ENCODE data around the gene PLK3.
"Not testable (repeated sequence)": the region's sequence is repeated elsewhere in the genome, so short reads cannot be mapped to it uniquely, and the experiment has no call there.

PLK3 gene

DNA sequence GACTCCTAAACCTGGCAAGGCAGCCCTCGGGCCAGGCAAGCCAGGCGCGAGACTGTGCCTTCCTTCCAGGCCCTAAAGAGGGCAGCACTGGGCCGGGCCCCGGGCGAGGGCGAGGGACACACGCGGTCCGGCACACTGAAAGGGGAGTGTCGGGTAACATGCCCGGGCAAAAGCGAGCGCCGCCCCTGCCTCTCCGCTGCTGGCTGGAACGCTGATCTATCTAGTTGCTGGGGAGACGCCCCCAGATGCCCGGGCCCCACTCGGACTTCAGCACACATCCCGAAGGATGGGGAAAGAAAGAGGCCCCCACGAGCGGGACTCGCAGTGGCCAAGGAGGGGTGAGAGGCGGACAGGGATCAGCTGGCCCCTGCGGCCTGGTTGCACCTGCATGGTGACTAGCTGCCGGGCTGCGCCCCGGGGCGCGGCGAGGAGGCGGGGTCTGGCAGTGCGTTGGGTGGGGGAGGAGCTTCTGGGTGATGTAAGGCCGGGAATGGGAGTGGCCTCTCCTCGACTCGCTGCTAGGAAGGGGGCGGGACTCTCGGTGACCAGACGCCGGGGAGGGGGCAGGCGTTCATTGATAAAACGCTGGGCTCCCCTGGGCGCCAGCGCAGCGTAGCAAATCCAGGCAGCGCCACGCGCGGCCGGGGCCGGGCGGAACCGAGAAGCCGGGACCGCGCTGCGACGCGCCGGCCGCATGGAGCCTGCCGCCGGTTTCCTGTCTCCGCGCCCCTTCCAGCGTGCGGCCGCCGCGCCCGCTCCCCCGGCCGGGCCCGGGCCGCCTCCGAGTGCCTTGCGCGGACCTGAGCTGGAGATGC is at the start of gene PLK3:
TSS of gene PLK3 (plus strand) at position 608 of the 815 bp plus-strand sequence. CDS start at position 695, 87 bp downstream.
- DNase-seq: peak; percentile 98

DNA sequence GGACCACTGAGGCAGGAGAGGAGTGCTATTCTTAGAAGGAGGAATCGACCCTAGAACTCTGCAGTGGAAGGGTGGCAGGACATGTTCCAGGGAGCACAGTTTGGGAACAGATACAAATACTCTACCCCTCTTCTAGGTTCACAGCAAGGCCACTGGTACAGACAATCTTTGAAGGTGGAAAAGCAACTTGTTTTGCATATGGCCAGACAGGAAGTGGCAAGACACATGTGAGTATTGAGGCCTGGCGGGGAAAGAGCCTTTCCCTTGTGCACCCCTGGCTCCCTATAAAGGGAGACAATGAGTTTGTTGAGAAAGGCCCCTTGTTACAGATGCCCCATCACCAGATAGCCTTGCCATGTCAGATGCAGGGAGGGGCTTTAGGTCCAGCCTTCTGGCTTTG is 42.8 kb upstream of the PLK3 start:
- no peak for DNase-seq

DNA sequence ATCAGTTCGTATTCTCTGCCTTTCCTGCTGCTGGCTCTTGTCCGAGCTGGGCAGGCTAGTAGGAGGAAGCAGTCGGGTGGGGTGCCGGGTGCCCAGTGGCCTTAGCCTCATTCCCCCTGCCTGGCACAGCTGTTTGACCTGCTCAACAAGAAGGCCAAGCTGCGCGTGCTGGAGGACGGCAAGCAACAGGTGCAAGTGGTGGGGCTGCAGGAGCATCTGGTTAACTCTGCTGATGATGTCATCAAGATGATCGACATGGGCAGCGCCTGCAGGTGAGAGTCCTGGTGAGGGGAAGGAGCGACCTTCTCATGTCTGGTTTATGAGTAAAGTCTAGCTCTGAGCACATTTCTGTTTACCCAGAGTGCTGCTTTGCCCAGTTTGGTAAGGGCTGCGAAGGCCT is 41.1 kb upstream of the PLK3 start:
- DNase-seq: no peak

DNA sequence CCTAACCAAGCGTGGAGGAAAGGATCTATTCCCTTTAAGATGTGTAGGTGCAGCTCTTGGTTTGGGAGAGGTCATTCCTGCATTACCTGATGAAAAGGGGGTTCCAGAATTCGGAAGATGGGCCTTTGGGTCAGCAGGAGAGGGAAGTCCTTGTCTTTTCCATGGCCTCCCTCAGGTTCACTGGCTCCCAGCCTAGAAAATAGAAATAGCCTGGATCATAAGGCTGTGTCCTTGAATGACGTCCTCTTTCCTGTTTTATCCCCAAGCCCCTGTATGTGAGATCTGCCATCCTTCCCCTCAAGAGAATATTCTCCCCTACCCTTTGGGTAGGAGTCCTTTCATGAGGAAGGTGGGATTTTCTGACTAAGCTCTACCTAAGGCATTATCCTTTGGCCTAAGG is 39.3 kb upstream of the PLK3 start:
- DNase-seq: no peak

DNA sequence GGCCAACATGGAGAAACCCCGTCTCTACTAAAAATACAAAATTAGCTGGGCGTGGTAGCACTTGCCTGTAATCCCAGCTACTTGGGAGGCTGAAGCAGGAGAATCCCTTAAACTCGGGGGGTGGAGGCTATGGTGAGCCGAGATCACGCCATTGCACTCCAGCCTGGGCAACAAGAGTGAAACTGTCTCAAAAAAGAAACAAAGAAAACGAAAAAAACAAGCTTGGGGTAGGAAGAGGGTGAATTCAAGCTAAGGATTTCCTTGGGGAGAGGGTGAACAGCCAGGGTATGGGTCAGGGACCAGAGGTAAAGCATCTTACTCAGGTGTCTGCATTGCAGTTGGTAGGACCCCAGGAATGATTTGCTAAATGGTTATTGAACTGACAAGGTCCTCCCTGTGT is 33.8 kb upstream of the PLK3 start:
- not testable (repeated sequence) for DNase-seq

DNA sequence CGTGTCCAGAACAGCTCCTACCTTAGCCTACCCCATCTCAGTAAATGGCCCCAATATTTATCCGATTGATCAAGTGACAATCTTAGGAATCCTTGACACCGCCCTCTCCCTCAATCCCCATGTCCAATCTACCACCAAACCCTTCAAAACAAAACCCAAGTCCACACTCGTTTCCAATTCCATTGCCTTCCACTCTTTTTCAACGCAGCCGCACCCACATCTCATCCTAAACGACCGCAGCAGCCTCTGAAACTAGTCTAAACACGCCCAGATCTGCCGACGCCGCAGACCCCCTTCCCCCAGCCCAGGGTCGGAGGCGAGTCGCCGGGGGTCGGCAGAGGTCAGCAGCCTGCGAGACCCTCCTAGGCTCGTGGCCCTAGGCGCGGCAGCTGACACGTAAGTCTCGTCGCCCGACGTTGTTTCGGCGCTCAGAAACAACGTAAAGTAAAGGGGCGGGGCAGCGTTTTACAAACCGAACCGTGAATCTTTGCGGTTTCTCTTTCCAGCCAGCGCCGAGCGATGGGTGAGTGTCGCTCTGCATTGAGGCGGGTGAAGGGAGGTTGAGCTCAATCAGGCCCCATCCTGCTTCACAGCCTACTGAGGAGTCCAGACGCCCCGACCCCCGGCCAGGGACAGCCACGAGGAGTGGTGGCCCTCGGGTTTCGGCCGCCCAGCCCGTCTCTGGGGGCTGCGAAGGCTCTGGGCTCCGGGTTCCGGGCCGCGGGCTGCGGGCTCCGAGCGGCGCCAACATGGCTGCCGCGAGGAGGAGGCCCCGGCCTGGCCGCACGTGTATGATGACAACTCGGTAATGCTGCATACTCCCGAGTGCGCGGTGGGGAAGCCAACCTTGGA is 24.9 kb upstream of the PLK3 start, which contains the start of gene RPS8:
TSS of gene RPS8 (plus strand) at position 463 of the 852 bp plus-strand sequence. CDS start at position 520, 57 bp downstream.
- peak; percentile 90 for DNase-seq

DNA sequence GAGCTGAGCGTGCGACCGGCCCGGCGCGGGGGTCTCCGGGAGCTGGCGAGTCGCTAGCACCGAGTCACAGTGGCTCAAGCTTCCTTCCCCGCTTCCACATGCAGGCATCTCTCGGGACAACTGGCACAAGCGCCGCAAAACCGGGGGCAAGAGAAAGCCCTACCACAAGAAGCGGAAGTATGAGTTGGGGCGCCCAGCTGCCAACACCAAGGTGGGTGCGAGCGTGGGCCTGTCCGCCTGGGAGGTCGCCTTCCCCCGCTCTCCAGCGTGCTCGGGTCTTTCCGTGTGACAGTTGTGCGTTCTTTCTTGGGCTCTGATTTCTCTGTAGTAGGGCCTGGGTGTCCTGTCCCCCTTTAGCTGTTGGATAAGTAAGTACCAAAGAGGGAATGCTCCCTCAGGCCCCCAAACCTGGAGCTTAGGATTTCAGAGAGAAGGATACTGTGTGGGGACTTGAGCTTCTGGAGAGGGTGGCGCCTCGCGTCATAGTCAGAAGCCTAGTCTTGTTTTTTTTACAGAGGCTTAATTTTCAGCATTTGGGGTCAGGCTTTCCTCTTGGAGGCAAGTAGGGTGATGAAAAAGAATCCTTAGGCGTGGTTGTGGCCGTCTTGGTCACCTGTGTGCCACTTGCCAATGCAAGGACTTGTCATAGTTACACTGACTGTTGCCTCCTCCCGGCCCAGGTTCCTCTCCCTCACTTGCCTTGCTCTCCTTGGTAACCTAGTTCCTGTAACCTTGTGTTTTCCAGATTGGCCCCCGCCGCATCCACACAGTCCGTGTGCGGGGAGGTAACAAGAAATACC is 24.0 kb upstream of the PLK3 start:
- peak; percentile 48 for DNase-seq

DNA sequence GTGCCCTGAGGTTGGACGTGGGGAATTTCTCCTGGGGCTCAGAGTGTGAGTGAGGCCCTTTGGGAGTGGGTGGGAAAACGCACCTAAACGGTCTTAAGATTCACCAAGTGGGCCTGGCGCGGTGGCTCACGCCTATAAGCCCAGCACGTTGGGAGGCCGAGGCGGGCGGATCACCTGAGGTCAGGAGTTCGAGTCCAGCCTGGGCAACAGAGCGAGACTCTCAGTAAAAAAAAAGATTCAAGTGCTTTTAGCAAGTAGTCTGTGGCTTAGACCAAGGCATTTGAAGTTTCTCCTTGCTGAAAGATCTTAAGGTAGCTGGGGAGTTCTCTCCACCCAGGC is 23.5 kb upstream of the PLK3 start:
- DNase-seq: no peak

DNA sequence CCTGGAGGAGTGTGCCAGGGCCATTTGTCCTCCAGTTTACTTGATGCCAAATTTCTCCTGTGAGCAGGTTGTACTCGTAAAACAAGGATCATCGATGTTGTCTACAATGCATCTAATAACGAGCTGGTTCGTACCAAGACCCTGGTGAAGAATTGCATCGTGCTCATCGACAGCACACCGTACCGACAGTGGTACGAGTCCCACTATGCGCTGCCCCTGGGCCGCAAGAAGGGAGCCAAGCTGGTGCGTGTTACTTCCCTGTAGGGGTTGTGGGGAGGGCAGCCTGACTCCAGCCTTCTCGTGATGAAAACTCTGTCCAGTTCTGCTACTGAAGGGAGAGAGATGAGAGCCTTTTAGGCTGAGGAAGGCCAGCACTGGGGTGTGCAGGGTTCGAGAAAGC is 22.6 kb upstream of the PLK3 start:
- no peak for DNase-seq

DNA sequence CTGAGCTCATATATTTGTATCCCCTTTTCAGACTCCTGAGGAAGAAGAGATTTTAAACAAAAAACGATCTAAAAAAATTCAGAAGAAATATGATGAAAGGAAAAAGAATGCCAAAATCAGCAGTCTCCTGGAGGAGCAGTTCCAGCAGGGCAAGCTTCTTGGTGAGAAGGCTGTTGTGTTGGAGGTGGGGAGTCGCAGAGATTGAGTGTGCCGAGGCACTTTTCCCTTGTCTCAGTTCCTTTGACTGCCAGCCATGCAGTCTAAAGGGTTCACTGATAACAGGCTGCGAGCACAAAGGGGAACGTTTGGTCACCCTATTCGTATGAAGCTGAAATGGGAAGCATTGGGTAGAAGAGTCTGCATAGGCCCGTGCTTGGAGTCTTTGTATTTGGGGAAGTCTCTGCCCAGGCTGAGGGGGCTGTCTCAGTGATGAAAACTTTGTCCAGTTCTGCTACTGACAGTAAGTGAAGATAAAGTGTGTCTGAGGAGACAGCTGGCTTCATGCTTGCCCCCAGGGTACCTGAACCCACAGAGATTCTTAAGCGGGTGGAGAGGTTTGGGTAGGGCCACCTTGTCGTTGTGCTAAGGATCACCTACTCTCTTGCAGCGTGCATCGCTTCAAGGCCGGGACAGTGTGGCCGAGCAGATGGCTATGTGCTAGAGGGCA is 22.1 kb upstream of the PLK3 start:
- no peak for DNase-seq

DNA sequence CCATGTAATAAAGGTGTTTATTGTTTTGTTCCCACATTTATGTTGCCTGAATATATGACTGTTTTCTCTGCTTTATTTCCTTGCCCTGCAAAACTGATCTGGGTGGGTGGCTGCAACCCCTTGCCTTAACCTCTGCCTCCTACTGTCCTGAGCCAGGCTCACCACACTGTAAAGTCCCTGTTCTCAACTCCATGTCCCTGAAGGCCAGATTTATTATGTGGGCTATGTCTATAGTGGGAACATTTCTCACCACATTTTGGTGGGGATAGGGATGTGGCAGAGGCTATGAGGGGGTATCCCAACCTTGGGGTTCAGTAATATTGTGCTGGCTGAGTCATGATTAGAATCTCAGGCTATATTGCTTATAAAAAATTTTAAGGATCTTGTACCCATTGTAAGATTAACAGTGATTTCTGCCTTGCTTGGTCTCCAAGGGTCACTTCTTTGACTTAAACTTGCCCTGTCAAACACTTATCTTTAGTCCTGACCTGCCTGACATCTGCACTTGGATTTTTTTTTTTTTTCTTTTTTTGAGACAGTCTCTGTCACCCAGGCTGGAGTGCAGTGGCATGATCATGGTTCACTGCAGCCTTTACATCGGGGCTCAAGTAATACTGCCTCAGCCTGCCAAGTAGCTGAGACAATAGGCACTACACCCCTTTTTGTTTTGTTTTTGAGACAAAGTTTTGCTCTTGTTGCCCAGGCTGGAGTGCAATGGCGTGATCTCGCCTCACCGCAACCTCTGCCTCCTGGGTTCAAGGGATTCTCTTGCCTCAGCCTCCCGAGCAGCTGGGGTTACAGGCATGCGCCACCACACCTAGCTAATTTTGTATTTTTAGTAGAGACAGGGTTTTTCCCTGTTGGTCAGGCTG is 21.2 kb upstream of the PLK3 start:
- DNase-seq: no peak

DNA sequence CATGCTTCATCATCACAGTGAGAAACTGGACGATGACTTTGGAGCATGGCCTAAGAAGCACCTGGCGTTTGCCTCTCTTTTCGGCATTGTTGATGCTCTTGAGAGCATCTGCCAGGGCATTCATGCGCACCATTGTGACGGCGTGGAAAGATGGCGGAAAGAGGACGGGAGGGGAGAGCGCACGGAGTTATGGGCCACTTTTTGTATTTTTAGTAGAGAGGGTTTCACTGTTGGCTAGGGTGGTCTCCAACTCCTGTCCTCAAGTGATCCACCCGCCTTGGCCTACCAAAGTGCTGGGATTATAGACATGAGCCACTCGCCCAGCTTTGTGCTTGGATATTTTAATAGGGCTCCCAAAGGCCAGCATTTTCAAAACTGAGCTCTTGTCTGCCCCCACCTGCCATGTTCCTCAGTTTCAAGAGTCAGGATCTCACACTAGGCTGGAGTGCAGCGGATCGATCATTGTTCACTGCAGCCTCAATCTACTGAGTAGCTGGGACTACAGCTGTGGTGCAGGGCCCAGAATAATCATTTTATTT is 19.5 kb upstream of the PLK3 start:
- DNase-seq: no peak

DNA sequence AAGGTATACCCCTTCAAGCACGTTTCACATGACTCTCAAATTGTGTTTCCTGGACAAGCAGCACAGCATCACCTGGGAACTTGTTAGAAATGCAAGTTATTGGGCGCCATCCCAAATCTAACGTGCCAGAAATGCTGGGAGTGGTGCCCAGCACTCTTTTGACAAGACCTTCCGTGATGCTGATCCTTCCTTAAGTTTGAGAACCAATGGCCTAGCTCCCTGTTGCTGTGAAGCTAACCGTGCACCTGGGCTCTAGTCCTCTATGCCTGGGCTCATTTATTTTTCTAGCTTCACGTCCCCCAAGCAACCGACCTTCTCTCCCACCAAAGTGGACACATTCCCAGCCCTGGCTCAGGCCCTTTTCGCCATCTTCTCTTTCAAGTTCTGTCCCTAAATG is 16.5 kb upstream of the PLK3 start:
- no peak for DNase-seq

DNA sequence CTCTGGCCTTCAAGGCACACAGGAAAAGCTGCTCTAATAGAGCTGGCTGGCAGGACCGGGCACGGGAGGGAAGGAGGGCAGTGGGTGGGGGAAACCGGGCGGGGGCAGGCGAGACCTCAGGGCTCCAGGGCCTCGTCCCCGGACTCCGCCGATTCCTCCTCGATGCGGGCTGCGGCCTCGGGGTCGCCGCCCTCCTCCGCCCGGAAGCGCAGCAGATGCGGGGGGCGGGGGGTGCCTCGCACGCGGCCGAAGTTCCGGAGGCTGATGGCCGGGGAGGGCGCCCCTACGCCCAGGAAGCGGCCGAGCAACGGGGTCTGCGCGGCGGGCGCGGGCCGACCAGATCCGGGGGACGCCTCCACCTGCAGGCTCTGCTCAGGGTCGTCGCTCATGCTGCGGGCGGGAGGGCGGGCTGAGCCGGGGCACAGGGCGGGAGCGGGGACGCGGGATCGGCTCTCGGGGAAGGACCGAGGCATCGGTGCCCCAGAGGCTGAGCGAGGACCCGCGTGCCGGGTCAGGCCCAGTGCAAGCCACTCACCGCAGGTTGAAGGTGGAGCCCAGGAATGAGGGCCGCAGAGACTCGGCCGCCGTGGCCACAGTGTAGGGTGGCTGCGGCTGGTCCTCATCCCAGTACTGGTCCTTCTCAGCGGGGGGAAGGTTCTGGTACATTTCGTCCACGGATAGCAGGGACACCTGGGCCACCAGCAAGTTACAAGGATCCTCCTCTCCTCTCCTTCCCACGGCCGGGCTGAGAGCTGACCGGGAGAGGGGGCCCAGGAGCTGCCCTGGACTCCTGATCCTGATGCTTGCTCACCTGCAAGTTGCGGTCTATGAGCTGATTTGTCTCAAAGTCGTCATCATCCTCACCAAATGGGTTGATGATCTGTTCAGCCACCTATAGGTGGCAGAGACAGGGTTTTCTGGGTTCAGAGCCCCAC is 15.8 kb upstream of the PLK3 start:
- peak; percentile 25 for DNase-seq

DNA sequence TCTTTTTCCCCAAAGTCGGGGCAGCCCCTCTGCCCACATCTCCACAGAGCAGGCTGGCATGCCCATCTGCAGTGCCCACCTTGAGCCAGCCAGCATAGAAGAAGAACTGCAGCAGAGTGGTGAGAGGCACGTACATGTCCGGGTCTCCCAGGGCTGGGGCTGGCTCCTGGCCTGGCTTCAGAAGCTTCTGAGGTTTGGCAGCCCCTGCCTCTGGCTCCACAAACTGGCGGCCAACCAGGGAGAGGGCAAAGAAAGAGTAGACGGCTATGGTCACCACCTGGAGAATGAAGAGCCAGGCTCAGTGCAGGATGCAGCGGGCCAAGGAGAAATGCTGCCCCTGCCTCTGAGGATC is 15.2 kb upstream of the PLK3 start:
- DNase-seq: no peak

DNA sequence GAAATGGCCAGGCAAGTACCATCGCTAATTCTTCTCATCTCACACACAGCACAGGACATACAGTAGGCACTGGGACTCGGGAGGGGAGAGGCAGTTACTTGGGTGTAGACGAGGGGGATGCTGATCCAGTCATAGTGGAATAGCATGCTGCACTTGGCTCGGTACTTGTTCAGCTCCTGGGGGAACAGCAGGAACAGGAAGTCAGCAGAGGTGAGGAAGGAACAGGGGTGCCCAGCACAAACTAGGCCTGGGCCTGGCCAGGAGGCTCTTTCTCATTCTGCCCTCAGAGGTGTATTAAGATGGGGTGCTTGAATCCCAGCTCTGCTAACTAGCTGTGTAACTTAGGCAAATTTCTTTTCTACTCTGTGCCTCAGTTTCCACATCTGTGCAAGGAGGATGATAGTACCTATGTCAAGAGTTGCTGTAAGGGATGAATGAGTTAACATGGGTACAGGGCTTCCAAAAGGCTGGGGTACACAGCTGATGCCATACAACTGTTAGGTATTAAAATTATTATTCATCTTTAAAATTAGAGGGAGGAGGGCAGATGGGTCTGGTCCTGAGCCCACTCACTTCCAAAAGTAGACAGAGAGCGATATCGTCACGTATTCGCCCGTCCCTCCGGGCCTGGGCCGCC is 14.6 kb upstream of the PLK3 start:
- no peak for DNase-seq

DNA sequence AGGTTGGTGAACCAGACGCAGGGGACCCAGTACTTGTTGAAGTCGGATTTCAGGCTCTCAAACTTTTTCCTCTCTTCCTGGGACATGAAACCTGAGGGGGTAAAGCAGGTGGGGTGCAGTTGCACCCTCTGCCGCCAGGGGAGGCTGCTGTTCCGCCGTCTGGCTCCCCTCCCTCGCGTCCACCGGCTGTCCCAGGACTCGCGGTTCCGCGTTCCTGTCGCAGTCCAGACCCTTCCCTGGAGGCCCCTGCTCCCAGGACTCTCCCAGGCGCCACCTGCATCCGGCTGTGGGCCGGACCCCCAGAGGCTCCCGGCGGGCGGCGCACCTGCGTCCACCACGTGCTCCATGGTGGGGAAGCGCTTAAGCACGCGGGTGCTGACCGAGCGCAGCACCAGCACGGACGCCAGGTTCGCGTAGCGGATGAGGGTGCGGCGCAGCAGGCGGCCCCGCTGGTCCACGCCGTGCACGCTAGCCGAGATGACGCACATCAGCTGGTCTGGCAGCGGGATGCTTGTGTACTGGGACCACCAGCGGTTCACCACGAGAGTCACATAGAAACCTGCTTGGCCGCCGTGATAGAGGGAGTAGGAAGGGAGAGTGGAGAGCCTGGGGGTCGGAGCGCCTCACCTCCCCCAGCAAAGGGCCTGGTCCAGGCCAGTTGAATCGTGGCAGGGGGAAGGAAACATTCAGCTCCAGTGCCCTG is 13.9 kb upstream of the PLK3 start:
- DNase-seq: peak; percentile 80

DNA sequence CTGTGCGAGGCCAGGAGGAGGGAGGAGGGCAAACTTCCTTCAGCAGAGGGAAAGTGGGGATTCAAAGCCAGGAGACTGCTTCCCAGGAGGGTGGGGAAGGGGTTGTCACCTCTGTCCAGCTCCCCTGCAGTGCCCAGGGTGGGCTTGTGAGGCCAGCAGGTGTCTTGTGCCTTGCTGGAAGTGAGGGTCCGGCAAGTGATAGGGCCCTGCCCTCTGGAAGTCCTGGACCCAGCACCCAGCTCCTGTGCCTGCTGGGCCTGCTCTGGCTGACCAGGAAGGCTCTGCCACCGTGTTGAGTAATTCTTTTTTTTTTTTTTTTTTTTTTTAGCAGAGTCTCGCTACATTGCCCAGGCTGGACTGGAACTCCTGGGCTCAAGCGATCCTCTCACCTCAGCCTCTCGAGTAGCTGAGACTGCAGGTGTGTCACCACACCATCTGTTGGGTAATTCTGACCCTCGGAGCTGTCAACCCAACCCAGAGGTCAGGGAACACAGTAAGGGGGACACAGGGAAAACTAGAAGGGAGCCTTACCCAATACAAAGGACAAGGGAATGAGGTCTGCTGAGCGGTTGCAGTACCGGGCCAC is 13.2 kb upstream of the PLK3 start:
- DNase-seq: no peak

DNA sequence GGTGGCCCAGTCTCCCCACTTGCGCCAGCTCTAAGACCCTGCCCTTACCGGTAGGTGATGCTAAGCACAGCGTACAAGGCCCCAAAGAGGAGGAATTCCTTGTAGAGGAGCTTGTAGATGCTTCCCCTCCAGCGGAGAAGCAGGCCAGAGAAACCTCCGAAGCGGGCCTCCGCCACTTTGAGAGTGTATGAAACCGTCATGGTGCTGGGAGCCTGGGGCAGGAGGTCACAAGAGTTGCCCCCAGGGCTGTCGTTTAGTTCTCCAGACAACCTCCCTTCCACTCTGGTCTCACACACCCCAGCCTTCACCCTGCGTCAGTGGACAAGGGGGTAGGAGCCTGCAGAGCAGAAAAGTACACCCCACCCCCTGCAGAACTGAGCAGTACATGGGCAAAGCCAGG is 12.7 kb upstream of the PLK3 start:
- no peak for DNase-seq

Data from activated naive CD4-positive, alpha-beta T cell treated with anti-CD3 and anti-CD28 coated beads, Interleukin-2, amount 50 U/mL, for 16 hours (primary cell).